COR-L47 (cell line): ENCODE measurements around the gene UNC13C.

Experiments used
- DNase-seq: peaks from one replicate; lab custom pipeline; 2025; lab: John Stamatoyannopoulos, UW

The UNC13C gene

DNA sequence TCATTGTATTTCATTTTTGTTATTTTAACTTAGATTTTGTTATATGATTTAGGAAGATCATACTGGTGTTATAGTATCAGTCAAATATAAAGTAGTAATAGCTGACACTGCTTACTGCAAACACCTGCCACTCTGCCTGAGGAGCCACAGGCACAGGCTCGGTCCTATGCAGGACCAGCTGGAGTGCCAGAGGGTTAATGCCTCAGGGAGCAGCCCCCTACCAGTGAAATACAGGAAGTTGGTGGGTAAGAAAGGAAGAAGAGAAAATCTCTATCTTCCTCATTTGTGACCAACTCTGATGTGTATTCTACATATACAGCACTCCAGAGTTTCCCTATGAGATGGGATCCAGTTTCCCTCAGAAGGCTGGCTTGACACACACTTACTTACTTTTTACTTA is 593.3 kb downstream of the UNC13C start:
- DNase-seq: no peak

DNA sequence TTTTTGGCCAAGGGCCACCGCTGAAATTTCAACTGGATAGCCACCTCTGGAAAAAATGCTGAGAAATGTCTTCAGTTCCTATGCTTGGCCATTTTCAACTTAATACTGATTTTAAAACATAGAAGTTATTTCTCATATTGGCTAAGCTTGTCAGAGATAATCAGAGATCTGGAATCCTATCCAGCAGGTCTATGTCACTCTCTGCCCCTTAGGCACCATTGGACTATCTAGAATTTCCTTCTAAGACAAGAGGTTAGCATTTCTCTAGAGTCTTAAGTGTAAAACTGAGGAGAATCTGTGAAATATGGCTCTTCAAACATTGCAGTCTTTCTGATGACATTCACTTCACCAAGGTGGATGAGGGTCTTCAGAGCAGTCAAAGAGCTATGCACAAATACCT is 597.3 kb downstream of the UNC13C start:
- DNase-seq: no peak

DNA sequence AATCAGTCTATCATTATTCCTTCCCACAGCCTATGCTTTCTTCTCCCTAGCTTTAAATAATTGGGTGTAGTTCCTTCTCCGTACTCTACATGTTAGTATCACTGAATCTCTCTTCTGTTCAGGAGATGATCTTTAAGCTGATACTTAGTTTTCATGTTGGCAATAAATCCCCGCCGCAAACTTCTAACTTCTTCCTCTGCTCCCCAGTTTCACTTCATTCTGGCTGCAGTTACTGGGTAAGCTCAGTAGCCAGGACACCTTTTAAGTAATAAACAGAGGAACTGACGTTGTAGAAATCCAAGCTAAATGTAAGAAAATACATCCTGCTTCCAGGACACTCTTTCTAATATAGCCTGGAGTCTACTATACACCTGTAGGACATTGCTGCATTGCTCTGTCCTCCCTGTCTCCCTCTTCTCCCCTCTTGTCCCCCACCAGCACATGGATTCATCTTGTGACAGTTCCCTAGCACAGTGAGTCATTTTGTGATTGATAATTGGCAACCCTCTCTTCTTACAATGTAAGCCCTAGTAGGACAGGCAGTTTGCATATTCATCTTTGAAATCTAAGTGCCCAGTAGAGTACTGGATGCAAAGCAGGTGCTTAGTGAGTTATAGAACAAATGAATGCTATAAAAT is 598.2 kb downstream of the UNC13C start:
- DNase-seq: no peak

DNA sequence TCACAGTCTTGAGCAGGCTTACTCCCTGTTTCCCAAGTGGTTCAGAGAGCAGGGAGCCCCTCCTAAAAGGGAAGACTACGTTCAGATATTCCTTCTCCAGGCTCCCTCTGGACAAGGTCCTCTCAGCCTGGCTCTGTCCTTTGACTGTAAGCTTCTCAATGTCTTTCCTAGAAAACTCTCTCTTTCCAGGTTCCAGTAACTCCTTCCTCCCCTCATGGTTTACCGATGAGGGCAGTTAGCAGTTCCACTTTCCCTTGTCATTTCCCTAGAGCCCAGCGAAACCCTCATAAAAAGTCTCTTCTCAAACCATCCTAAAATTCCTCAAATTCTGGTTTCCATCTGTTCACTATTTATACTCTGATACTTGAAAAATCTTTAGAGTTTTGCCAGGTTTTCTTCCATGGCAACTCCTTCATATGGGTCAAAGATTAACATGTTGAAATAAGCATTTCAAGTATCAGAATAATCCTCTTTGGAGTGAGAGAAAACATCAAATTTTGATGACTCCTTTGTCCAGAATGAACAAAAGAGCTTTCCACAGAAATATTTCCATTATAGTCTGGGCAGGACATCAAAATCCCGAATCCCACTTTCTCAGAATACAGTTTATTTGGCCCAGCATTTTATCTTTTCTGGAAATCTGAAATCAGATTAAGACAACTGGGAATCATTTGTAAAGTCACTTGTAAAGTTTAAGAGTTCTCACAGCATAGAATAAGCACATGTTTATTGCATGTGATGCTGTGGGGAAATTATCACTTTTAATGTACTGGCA is 599.4 kb downstream of the UNC13C start:
- DNase-seq: no peak

DNA sequence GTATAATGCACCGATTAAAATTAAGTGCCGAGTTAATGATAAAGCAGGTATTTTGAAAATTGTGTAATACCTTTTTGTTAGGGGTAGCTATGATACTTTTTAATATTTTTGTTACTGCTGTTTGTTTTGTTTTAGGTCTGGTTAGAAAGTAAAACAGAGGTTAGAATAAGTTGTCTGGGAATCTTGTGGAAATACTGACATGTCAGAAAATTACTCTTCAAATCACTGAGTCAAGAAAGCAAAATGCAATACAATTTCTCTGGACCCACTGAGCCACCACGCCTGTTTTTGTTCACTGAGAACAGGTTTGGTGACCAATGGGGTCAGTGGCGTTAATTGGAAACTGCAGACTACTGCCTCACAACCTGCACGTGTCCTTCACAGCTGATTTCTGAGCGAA is 601.6 kb downstream of the UNC13C start:
- DNase-seq: no peak

DNA sequence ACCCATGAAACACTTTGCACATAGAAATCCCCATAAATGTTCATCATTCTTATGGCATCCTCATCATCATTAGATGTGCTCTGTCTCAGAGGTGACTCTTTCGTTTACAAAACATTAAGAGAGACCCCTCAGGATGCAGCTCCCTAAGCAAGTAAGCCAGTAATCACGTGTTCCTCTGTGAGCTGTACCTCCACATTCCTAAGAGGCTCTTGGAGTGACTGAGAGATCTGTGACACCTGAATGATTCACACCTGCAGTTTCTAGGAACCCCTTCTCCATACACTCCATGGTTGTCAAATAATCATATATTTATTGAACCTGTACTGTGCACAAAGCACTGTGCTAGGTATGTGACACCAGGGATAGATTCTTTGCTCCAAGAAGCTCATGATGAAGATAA is 602.4 kb downstream of the UNC13C start:
- DNase-seq: no peak

DNA sequence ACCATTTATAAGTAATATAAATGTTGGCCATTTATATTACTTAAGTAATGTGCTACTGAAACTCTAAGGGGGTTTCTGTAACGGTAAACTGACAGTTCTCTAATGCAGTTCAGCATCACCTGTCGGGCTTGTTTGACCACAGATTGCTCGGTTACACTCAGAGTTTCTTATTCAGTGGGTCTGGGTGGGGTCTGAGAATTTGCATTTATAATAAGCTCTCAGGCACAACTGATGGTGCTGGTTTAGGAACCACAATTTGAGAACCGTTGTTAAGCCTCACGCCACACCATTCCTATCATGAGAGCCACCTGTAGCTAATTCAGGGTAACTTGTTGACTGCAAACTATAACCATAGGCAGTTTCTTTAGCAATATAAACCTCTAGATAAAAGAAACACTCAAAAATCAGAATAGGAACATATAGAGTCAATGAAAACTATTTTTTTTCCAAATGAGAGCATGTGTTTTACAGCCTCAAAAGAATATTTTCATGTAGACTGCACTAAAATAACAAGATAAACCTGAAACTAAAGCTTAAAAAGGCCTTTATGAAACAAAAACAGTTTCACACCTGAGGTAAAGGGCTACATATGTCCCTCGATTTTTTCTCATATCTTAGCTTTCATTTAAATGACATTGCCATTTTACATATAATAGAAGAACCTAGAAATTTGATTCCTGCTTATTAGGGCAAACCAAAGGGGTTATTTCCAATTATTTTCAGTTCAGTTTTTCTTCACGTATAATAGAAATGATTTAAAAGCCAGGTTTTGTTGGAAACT is 604.8 kb downstream of the UNC13C start:
- no peak for DNase-seq

DNA sequence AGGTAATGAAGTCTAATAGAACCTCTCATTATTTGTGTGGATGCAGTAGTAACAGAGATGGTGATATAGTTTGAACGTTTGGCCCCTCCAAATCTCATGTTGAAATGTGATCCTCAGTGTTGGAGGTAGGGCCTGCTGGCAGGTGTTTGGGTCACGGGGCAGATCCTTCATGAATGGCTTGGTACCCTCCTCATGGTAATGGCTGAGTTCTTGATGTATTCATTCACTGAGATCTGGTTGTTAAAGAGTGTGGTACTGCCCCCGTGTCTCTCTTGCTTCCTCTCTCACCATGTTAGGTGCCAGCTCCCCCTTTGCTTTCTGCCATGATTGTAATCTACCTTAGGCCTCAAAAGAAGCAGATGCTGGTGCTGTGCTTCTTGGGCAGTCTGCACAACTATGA is 606.8 kb downstream of the UNC13C start:
- DNase-seq: no peak

DNA sequence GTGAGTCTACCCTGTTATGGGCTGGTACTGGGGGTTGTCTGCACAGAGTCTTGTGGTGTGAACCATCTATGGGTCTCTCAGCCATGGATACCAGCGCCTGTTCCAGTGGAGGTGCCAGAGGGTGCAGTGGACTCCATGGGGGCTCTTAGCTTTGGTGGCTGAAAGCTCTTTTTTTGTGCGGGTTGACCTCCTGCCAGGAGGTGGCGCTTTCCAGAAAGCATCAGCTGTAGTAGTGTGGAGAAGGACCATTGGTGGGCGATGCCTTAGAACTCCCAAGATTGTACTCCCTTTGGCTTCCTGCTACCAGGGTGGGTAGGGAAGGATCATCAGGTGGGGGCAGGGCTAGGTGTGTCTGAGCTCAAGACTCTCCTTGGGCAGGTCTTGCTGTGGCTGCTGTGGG is 615.9 kb downstream of the UNC13C start:
- no peak for DNase-seq

DNA sequence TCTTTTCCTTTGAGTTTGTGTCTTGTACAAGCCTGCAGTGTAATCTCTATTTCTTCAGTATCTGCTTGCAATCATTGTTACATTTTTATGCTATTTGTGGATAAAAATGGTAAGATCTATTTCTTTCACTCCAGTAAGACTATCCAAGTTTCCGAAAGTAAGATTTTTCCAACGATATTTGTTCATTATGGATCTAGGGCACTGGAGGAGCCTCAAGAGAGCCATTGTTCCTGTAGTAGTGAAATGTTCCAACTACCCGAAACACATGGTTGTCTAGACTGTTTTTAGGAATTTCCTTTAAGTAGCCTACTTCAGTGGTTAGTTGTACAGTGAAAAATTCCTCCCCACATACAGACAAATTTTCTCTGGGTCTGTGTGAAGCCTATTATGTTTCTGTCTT is 621.1 kb downstream of the UNC13C start:
- no peak for DNase-seq

DNA sequence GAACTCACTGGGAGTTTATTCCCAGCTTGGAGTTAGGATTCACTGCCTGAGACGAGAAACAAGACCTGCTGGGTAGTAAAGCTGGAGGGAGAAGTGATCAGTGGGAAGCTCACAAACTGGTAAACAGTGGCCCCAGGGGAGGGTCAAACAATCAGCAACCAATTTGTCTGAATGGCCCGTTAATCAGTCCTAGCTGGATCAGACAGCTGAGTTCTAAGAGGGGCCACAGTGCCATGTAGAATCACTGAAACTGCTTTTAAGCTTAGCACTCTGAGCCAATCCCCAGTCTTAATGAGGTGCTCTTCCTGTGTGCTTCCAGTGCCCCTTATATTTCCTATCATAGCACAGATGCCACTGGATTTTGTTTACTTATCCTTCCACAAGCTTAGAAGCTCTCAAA is 626.8 kb downstream of the UNC13C start:
- DNase-seq: no peak

DNA sequence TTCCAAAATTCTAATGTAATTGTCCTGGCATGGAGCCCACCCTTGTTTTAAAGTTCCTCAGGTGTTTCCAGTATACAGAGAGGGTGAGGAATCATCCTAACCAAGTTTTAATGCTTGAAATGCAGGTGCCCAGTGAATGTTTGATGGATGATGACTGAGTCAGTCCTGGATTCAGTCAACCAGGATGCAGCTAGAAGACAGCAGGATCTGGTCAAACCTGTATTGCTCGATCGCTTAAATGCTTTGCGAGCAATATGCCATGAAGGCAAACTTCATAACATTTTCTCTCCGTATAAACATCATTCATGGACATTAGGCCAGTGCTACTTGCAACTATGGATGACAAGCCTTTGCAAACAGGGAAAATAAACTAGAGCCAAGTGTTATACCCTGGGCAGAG is 627.3 kb downstream of the UNC13C start:
- DNase-seq: no peak

DNA sequence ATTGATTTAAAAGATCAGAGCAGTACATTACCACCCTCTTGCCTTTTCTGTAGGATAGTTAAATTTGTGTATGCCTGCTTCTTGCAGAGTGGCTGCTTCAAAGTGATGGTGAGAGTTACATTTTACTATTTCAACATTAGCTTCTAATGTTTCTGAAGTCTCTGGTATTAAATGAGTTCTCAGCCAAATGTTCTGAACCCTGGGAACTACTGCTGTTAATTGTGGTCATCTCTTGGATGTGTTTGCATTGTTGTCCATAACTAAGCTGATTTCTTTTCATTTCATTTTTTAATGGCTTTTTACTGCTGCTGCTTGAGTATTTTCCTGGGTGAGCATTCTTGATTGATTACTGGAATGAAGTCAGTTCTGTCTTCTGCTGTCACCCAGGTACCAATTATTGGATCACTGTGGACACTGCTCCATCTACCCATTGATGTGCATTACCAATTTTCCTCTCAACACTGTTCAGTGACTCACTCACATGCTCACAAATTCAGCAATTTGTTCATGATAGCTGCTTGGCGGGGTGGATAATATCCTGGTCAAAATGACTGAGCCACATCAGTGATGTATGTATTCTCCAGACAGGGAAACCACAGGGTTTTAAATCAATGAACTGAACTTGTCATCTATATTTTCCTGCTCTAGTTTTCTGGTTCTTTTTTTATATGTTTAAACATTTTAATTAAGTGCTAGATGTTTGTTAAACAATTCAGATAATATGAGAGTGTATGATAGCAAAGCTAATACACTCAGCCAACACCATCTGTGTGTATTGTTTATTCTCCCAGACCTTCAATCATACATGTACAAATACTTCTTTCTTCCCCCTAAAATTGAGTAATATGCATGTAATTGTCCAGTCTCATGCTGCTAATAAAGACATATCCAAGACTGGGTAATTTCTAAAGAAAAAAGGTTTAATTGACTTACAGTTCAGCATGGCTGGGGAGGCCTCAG is 630.9 kb downstream of the UNC13C start:
- no peak for DNase-seq

DNA sequence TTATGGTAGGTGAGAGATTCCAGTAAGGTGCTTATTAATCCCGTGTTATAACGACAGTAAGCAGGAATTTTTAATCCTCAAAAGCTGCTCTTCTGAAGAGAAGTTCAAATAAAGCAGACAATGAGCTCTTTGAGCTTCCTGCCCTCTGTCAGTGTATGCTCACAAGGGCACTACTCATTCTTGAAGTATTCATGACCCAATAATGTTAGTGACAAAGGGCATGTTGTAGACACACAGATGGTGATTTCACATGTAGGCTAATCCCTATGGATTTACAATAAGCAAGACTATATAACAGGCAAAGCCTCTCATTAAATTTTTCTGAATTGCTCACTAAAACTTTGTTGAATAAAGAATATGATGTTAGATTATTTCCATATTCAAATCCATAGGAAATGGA is 639.9 kb downstream of the UNC13C start:
- DNase-seq: no peak

DNA sequence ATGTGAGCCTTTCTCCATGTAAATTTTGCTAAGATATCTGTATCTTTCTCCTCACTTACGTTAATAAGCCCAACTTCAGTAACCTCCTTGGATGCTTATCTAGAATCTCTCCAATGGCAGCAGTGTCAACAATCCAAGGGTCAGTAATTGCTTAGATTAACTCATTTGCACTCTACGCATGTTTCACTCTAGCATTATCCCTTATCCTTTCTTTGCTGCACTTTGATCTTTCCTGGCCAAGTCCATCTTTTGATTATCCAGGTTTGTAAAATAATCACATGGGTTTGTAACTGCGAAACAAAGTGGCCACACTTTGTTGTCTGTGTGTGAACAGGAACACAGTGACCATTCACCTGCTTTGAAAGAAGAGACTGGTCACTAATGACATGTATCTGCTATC is 640.9 kb downstream of the UNC13C start:
- no peak for DNase-seq

DNA sequence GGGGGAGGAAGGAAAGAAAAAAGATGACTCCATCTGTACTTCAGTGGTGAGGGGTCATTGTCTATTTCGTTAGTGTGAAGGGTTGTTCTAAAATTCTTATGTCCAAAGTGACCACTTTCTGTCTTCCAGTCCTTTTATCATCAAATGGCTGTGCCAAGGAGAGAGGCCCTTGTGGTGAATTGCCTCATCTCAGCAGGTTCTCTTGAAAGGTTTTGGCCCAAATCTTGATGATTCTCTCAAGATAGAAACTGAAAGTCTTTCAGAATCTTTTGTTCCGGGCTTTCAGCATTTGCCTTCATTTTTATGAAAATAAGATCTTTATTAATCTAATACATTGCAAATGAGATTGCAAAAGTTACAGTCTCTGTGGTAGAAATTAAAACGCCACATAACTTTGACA is 642.7 kb downstream of the UNC13C start:
- no peak for DNase-seq

DNA sequence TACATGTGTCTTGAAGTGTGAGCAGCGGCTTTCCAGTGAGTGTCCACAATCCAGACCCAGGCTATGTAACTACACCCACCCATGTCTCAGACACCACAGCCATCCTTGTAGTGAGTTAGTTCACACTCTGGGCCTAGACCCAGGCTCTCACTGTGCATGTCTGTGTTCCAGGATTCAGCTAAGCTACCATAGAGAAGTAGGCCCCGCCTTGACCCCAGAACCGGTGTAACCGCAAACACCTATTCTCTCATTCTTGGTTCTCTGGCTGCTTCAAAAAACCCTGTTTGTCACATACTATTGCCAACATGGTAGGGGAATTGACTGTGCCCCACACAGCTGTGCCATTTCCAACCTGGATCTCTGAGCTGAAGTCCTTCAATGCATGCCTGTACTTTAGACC is 657.9 kb downstream of the UNC13C start:
- DNase-seq: no peak

DNA sequence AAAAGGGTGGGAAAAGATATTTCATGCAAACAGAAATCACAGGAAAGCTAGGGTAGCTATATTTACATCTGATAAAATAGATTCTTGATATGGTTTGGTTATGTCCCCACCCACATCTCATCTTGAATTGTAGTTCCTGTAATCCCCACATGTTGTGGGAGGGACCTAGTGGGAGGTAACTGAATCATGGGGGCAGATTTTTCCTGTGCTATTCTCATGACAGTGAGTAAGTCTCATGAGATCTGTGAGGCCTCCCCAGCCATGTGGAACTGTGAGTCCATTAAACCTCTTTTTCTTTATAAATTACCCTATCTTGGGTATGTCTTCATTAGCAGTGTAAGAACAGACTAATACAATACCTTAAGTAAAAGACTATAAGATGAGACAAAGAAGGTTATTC is 660.4 kb downstream of the UNC13C start:
- DNase-seq: no peak

DNA sequence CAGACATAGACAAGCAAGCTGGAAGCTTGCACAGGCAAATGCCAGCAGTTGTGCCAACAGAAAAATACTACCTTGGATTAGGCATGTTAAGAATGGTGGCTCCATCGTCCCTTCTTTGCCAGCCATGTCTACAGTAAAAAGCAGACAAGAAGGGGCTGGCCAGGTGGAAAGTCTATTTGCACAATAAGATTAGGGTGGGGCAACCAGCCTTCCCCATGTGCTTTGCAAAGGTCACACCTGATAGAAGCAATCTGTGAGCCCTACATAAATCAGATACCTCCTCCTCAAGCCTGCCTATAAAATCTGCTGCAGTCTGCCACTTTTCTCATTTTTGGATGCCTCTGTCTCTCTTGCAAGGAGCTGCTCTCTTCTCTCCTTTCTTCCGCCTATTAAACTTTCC is 662.6 kb downstream of the UNC13C start:
- DNase-seq: no peak

DNA sequence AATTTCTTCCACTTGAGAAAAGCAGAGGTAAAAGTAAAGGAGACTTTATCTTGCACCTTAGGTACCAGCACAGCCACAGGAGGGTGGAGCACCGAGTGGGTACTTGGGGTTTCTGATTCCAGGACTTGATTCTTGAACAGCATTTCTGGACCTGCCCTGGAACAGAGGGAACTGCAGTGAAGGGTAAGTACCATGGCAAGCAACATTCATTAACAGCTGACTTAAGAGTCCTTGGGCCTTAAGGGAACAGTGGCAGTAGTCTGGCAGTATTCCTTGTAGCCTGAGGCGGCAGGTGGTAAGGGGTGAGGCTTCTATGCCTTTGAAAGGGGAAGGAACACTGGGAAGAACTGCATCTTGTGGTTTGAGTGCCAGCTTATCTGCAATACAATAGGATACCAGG is 666.6 kb downstream of the UNC13C start:
- no peak for DNase-seq

DNA sequence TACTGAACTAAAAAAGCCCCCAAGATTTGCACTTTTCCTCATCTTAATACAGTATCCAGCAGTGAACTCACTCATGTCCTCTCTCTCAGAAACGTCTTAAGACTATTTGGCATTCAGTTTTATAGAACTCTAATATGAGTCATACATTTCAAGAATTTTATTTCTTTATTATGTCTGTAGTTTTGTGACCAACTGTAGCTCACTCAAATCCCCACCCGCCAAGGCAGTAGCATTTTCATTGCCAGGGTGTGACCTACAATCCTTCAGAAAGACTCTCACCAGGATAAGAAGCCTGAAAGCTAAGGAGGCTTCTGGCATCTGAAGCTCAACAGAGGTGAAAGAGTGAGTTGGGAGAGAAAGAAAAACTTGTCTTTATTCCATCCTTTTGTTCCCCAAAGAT is 681.4 kb downstream of the UNC13C start:
- DNase-seq: no peak

DNA sequence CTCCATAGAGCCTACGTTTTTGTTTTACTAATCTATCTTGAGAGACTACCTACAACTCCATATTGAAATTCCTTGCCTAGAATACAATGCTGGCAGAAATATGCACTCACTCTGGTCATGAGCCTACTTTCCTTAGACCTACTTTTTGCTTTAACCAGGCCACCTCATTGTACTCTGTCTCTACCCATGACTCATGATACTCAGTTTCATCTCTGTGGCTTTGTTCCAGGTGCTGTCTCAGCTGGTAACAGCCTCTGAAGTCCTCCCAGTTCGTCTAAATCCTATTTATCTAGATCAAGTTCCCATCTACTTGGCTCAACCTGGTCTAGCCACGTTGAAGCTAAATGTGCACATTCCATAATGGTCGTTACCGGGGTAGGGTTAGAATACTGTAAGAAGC is 682.1 kb downstream of the UNC13C start:
- no peak for DNase-seq
